ENCODE measurements around the gene NOC2L.
A peak's percentile ranks its signal among the peaks of the same experiment; 100 is the strongest.

DNA sequence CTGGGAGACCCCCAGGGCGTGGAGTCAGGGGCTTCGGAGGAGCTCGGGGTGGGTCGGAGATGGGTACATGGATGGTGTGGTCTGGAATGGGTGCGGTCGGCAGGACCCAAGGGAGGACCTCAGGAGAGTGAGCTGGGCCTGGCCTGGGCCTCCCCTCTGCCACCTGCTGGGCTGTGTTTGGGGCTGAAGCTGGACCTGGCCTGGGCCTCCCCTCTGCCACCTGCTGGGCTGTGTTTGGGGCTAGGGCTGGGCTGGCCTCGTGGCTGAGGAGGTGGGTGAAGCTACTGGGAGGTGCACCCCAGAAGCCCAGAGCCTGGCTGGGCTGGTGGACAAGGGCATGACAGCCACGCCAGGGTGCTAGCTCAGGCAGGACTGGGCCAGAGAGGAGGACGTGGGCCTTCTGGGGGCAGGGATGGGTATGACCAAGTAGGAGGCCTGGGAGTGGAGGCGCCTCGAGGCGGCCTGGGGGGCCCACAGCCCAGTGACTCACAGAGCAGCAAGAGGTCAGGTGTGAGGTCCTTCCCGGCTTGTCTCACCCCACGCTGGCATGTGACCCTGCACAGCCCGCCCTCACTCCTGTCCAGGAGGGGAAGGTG is 20.9 kb downstream of the NOC2L start:
- TF ChIP-seq, protein P1, sequence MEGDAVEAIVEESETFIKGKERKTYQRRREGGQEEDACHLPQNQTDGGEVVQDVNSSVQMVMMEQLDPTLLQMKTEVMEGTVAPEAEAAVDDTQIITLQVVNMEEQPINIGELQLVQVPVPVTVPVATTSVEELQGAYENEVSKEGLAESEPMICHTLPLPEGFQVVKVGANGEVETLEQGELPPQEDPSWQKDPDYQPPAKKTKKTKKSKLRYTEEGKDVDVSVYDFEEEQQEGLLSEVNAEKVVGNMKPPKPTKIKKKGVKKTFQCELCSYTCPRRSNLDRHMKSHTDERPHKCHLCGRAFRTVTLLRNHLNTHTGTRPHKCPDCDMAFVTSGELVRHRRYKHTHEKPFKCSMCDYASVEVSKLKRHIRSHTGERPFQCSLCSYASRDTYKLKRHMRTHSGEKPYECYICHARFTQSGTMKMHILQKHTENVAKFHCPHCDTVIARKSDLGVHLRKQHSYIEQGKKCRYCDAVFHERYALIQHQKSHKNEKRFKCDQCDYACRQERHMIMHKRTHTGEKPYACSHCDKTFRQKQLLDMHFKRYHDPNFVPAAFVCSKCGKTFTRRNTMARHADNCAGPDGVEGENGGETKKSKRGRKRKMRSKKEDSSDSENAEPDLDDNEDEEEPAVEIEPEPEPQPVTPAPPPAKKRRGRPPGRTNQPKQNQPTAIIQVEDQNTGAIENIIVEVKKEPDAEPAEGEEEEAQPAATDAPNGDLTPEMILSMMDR (IDR thresholded peaks at IDR 0.05): peak; percentile 18 to 45 (median 25)
- TF ChIP-seq POLR2AphosphoS5 (IDR thresholded peaks at IDR 0.05) (no peak), EP300 (IDR thresholded peaks at IDR 0.05) (no peak), POLR2A (IDR thresholded peaks at IDR 0.05; ENCODE audit: low read depth) (no peak)

Measured in esophagus muscularis mucosa (tissue), 4 donors.